ENCODE measurements around the gene GPR18.
"Not testable (repeated sequence)": the region's sequence is repeated elsewhere in the genome, so short reads cannot be mapped to it uniquely, and the experiment has no call there.

GRCh38 chr13:99230588-99230987, 27.6 kb downstream of the GPR18 start:
- TF ChIP-seq CTCF (conservative IDR thresholded peaks at IDR 0.05; ENCODE audit: low read depth, low read length); POLR2A (IDR thresholded peaks at IDR 0.05; ENCODE audit: low read depth, low read length); MXI1 (IDR thresholded peaks at IDR 0.05; ENCODE audit: borderline replicate concordance, low read depth, low read length); MAZ (IDR thresholded peaks at IDR 0.05; ENCODE audit: borderline replicate concordance, low read depth, low read length); USF2 (IDR thresholded peaks at IDR 0.05; ENCODE audit: low read depth, low read length); BHLHE40 (IDR thresholded peaks at IDR 0.05; ENCODE audit: low read depth, low read length); MAFK (IDR thresholded peaks at IDR 0.05; ENCODE audit: low read depth, low read length); RAD21 (IDR thresholded peaks at IDR 0.05; ENCODE audit: low read length); SMC3 (IDR thresholded peaks at IDR 0.05; ENCODE audit: low read depth, low read length); NFE2L2 (IDR thresholded peaks at IDR 0.05; ENCODE audit: low read depth, low read length); RCOR1 (IDR thresholded peaks at IDR 0.05; ENCODE audit: insufficient replicate concordance, low read length); CHD1 (IDR thresholded peaks at IDR 0.05; ENCODE audit: low read depth, low read length); ELK1 (IDR thresholded peaks at IDR 0.05; ENCODE audit: borderline replicate concordance, low read depth, low read length); FOS (IDR thresholded peaks at IDR 0.05; ENCODE audit: low read depth, low read length): not testable (repeated sequence)

Data from IMR-90 (cell line).